GM21423 (cell line): Measurements from ENCODE around the gene CFAP44.
"Not testable (repeated sequence)": the region's sequence is repeated elsewhere in the genome, so short reads cannot be mapped to it uniquely, and the experiment has no call there.

Experiments used
- ATAC-seq: cut with Tn5 transposase; IDR thresholded peaks from one replicate; pipeline ENCODE4 v1.9.1; 2021; ENCODE audit warnings: mild to moderate bottlenecking, moderate library complexity; ENCODE audit not compliant: unreplicated experiment

The CFAP44 gene, protein sequence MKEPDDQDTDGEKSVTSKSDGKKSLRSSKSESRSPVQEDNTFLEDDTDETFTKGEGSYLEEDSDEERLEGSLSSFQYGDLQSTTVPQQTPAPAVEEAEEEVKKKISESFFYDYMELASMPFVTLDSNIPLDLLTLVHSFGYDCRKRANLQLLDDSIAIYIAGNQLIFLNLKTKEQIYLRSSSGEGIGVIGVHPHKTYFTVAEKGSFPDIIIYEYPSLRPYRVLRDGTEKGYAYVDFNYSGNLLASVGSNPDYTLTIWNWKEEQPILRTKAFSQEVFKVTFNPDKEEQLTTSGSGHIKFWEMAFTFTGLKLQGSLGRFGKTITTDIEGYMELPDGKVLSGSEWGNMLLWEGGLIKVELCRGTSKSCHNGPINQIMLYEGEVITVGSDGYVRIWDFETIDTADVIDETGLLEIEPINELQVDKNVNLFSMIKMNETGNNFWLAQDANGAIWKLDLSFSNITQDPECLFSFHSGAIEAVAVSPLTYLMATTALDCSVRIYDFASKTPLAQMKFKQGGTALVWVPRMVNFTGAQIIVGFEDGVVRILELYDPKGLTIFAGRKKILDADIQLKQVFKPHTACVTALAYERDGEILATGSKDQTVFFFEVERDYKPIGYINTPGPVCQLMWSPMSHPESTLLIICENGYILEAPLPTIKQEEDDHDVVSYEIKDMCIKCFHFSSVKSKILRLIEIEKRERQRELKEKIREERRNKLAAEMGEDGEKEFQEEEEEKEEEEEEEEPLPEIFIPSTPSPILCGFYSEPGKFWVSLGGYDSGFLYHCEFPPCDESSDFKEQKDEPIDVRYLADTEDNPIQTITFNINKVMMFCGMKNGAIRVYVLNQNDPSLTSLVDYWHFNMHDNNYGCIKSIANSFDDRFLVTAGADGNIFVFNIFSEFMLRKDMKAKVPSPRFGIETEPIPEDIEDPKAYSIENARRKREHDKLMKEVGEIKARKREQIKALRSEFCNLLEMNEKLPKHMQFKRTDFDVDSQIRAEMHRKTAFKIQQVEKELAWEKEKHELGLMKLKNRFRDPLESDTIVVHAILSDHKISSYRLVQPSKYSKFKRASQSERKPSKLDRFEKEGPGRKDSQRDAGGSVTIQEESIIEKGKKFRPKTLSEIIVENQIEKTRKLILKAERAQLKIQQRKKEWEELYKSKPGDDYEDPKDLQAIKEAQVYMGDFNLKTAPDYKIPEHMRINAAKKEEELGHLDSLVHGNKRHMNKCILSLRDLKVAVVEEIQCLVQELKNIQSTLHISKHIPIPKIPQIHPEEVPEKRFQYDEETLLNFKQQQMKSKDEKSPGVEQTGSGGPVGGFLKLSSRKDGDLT (N-terminal part only)

DNA sequence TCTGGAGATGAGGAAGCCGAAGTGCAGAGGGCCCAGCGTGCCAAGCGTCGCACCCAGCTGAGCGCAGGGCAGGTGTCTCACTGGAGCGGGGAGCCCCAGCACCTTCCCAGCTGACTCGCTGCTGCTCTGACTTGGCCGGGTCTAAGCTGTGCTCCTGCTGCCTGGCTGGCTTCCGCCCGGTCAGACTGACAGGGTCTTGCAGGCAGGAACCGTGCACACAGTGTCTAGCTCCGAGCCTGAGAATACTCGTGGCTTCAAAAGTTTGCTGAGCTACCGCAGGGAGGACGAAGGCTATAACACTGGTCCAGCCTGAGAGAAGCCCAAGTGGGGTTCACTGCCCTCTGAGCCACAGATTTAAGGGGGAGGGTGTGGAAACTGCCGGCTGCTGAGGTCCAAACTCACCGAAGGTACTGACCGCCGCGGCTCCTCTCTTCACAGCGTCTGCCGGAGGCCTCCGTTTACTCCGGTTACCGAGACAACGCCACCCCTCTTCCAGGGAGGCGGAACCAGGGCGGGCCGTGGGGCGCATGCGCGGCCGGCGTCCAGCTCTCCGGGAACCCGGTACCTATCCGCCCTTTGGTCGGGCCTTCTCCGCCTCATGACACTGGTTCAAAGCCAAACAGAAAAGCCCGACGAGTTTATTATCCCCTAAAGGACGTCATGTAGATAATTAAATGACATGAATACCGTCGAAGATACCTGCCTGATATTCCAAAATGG lies at the start of gene CFAP44:
Gene CFAP44, minus strand, starts transcription at position 443 of the 720 bp plus-strand sequence. CDS start 7,829 bp downstream, outside the sequence.
- ATAC-seq = no peak

DNA sequence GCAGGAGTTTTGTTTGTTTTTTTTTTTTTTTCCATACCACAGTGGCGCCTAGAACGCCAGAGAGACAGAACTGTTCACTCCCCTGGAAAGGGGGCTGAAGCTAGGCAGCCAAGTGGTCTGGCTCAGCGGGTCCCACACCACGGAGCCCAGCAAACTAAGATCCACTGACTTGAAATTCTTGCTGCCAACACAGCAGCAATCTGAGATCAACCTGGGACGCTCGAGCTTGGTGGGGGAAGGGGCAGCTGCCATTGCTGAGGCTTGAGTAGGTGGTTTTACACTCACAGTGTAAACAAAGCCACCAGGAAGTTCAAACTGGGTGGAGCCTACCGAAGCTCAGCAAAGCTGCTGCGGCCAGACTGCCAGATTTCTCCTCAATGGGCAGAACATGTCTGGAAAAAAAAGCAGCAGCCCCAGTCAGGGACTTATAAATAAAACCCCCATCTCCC lies 43.9 kb upstream of the CFAP44 start:
- no peak for ATAC-seq

DNA sequence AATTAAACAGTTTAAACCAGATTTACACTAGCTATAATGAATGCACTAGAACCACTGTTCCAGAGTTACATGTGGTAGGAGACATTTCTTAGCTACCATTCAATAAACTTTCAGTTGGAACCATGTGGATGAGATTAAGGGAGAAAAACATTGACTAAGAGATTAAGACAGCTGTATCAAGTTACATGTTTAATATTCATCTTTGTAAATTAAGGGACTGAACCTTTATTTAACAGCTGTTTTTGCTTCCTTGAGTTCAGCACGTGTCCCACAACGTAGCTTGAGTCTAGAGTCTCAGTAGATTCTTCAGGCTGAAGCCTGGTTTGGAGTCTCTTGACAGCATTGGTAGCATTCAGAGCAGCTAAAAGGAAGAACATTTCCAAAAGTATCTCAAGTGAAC lies 27.2 kb upstream of the CFAP44 start:
- no peak for ATAC-seq

DNA sequence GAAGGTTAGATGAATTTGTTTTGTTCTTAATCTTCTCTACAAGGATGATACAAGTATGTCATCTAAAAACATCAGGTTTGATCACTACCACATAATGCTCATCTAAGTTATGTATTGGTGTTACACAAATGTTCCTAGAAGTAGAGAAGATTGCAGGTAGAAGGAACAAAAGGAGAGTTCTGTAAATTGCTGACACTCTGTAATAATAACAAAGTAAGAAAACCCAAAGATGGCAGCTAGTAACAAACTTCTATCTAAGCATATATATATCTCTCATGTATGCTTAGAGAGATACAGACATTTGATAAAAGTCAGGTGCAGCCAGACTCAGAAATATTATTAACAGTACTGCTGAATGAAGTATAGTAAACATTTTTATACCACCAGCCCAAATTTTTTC lies 20.2 kb upstream of the CFAP44 start:
- no peak for ATAC-seq

DNA sequence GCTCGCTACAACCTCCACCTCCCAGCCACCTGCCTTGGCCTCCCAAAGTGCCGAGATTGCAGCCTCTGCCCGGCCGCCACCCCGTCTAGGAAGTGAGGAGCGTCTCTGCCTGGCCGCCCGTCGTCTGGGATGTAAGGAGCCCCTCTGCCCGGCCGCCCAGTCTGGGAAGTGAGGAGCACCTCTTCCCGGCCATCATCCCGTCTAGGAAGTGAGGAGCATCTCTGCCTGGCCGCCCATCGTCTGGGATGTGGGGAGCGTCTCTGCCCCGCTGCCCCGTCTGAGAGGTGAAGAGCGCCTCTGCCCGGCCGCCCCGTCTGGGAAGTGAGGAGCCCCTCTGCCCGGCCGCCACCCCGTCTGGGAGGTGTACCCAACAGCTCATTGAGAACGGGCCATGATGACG lies 17.3 kb upstream of the CFAP44 start:
- ATAC-seq = not testable (repeated sequence)

DNA sequence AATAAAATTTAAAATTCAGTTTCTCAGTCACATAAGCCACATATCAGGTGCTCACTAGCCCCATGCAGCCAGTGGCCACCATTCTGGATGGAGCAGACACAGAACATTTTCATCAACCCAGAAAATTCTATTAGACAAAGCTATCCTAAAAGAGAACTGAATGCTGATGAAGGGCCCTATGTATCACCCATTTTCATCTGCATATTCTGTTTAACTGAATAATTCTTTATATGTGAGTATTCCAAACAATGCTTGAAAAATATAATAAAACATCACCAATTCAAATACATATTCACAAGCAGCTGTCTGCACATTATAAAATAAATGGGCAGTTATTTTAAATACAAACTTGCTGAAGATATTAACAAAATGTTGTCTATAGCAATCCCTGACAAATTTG lies 14.2 kb upstream of the CFAP44 start:
- no peak for ATAC-seq

DNA sequence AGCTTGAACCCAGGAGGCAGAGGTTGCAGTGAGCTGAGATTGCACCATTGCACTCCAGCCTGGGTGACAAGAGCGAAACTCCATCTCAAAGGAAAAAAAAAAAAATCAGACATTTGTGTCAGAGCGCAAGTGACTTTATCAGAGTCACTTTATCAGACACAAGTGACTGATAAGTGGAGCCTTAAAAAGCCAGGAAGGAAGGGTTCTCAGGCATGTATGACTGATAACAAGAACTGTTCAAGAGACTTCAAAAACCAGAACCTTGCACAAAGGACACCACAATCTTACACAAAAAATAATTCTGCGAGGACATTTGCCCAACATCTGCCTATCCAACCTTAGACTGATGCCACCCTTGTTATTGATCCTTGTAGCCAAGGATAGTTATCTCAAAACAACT lies 13.3 kb upstream of the CFAP44 start:
- no peak for ATAC-seq

DNA sequence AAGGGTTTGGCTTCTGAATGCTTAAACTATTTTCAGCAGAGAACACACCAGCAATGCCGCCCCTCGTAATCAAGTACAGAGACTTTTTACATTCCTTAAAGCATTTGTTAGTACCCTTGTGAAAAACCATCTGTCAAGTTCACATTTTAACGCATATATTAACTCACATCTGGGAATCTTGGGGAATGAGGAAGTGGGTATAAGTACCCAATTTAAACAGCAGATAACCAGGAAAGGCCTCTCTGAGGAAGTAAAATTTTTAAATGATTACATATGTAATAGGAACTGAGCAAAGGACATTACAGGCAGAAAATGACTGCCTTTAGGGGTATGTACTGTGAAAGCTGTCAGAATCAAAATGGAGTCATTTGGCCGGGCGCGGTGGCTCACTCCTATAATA lies 12.8 kb upstream of the CFAP44 start:
- no peak for ATAC-seq

DNA sequence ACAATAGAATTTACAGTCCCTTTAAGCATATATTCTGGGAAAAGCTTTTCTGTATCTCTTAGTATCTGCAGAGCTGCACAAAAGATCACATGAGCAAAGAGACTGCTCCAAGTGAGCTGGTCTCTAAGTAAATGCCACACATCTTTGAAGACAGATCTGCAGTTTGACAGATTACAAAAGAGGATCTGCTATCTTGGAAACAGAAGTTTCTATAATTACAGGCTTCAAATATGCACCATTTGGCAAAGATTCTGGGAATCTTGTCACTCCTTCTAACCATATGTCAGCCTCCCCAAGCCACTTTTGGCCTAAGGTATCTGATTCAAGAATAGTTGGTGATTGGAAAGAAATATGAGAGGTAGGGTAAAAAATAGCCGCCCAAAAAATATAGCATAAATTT lies 9.6 kb upstream of the CFAP44 start:
- ATAC-seq = no peak

DNA sequence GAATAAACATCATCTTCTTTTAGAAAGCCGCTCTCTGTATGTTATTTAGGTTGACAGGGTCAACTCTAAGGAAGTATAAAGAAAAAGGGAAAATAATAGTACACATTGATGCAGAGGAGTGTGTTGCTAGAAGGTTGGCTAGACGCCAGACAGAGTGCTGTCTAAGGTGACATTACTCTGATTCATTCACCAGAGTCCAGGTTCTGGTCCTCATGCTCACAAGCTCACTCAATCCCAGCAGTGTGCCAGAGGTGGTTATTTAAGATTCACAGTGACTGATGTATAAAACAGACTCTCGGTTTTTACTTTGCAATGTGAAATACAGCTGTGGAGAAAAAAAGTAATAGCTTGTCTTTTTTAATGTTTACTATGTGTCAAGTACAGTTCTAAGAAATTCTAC lies 1.7 kb downstream of the CFAP44 start:
- no peak for ATAC-seq

DNA sequence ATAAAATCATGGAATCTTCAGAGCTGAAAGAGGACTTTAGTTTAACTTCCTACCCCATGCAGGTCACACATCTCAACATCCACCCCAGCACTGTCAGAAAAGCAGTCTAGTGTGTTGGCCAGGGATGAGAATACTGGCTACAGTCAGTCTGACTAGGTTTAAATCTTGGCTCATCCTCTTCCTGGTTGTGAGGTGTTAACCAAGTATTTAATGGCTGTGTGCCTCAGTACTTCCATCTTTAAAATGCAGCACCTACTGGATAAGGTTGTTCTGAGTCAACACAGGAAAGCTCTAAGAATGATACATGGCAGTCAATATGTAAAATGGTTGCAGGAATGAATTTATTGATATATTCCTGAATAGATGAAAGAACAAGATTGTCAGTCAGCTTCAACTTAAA lies 3.1 kb downstream of the CFAP44 start:
- ATAC-seq = no peak

DNA sequence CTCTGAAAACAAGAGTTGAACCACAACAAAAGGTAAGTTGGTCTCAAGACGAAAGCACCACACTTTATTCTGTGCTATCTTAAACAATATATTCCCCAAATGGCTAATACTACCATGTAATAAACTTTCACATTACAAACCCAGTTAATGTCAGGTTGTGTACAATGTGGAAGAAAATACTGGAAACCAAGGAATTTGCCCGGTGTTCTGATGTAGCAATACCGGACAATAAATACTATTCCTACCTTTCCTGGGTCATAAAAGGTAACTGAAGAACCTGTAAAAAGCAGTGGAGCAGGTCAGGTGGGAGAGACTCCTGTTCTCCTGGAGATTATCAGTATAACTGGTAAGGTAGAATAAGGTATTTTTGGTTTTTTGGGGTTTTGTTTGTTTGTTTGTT lies 3.9 kb downstream of the CFAP44 start:
- ATAC-seq = no peak

DNA sequence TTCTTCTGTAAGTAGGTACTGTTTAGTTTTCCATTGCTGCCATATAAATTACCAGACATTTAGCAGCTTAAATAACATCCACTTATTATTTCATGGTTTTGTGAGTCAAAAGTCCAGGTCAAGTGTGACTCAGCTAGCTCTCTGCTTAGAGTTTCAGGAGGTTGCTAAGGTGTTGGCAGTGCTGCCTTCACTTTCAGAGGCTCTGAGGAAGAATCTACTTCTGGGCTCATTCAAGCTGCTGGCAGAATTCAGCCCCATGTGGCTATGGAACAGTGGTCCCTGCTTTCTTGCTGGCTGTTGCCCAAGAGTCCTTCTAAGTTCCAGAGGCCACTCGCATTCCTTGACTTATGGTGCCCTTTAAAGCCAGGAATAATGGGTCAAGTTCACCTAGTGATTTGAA lies 4.5 kb downstream of the CFAP44 start:
- ATAC-seq = peak; percentile 59

DNA sequence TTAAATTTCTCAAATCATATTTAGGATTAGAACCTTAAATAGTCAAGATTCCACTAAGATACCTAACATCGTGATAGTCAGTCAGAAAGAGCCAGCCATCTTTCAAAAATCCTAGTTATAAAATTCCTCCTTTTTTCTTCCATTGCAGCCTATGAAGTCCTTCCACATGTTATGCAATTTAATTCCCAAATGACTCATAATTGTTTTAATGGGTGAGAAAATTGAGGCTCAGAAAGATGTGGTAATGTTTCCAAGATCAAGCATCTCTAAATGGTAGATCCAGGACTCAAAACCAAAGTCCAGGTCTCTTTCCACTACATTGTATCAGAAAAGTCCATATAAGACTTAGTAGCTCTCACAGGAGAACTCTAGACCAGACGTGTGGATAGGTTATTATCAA lies 9.5 kb downstream of the CFAP44 start:
- ATAC-seq = no peak

DNA sequence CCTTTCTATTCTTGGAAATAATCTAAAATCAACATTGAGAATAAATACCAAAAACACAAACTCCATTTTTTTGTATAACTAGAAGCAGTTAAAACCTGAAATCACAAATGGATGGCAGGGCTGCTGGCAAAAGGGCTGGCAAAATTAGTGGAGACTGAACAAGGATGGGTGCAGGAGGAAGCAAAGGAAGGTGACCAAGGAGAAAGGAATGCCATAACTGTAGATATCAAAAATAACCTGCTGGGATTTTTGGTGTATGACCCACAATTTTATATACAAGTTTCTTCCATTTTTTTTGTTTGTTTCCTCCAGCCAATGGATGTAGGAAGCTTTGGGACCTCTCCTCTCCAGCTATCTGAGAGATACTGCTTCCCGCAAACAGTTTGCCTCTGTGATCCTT lies 12.7 kb downstream of the CFAP44 start:
- ATAC-seq = no peak

DNA sequence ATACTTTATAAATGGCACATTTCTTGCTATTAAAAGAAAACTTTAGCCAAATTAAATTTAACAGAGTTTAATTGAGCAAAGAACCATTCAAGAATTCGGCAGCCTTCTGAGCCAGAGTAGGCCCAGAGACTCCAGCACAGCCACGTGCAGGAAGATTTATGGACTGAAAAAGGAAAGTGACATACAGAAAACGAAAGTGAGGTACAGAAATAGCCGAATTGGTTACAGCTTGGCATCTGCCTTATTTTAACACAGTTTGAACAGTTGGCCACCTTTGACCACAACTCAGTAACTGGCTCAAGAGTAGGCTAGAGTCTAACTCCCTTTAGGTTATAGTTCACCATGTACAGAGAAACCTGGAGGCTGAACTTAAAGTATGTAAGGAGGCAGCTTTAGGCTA lies 17.6 kb downstream of the CFAP44 start:
- ATAC-seq = peak; percentile 81

DNA sequence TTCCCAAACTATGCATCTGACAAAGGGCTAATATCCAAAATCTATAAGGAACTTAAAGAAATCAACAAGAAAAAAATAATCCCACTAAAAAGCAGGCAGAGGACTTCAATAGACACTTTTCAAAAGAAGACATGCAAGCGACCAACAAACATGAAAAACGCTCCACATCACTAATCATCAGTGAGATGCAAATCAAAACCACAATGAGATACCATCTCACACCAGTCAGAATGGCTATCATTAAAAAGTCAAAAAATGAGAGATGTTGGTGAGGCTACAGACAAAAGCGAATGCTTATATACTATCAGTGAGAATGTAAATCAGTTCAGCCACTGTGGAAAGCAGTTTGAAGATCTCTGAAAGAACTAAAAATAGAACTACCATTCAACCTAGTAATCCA lies 20.2 kb downstream of the CFAP44 start:
- no peak for ATAC-seq

DNA sequence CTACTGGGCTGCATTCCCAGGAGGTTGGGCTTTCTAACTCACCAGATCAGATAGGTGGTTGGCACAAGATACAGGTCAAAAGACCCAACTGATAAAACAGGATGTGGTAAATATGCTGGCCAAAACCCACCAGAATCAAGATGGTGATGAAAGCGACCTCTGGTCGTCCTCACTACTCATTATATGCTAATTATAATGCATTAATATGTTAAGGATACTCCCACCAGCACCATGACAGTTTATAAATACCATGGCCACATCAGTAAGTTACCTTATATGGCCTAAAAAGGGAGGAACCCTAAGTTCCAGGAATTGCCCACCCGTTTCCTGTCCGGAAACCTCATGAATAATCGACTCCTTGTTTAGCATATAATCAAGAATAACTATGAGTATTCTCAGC lies 31.6 kb downstream of the CFAP44 start:
- no peak for ATAC-seq

DNA sequence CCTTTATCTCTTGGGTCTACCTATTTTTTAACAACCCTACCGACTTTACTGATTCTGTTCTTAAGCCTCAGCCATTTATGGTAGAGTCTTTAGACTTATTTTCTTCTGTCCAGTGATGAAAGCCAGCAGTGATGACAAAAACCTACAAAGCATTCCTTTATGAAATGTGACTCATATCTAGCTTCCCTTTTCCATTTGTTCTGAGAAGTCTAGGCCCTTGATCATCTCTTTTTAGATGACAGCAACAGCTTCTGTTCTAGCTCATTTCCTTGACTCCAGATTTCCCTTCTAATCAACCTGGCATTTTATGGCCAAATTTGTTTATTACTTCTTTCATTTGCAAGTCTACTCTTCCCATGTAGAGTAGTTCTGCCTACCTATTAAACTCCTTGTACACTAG lies 36.1 kb downstream of the CFAP44 start:
- no peak for ATAC-seq

DNA sequence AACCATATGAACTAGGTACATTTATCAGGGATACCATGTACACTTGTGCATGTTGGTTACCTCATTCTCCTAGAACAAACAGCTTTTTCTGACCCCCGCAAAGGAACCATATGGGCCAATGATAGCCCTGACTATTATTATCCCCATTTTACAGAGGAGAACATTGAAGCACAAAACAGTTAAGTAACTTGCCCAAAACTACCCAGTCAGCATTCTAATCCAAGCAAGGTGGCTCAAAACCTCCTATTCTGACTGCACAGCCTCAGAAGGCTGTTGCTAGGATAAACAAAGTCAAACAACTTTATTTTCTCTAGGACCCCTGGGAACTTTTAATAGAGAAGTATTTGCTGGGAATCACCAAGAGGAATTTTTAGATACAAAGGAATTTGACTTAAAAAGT lies 36.7 kb downstream of the CFAP44 start:
- no peak for ATAC-seq
